ENCODE measurements around the gene EFCAB5.
"Not testable (repeated sequence)": the region's sequence is repeated elsewhere in the genome, so short reads cannot be mapped to it uniquely, and the experiment has no call there.

DNA sequence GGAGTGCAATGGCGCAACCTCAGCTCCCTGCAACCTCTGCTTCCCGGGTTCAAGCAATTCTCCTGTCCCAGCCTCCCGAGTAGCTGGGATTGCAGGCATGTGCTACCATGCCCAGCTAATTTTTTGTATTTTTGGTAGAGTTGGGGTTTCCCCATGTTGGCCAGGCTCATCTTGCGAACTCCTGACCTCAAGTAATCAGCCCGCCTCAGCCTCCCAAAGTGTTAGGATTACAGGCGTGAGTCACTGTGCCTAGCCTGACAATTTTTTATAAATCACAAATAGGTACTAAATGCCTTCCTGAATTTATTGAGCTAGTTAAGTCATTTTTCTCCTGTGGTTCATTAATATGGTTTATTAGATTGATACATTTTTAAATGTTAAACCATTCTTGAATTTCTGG, 206.4 kb downstream of the EFCAB5 start:
- TF ChIP-seq, protein P1, sequence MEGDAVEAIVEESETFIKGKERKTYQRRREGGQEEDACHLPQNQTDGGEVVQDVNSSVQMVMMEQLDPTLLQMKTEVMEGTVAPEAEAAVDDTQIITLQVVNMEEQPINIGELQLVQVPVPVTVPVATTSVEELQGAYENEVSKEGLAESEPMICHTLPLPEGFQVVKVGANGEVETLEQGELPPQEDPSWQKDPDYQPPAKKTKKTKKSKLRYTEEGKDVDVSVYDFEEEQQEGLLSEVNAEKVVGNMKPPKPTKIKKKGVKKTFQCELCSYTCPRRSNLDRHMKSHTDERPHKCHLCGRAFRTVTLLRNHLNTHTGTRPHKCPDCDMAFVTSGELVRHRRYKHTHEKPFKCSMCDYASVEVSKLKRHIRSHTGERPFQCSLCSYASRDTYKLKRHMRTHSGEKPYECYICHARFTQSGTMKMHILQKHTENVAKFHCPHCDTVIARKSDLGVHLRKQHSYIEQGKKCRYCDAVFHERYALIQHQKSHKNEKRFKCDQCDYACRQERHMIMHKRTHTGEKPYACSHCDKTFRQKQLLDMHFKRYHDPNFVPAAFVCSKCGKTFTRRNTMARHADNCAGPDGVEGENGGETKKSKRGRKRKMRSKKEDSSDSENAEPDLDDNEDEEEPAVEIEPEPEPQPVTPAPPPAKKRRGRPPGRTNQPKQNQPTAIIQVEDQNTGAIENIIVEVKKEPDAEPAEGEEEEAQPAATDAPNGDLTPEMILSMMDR (IDR thresholded peaks at IDR 0.05; ENCODE audit: low read depth, low read length), result not testable (repeated sequence)
- TF ChIP-seq, protein P2, sequence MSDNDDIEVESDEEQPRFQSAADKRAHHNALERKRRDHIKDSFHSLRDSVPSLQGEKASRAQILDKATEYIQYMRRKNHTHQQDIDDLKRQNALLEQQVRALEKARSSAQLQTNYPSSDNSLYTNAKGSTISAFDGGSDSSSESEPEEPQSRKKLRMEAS (IDR thresholded peaks at IDR 0.05; ENCODE audit: low read depth, low read length), result not testable (repeated sequence)
- TF ChIP-seq MYC (IDR thresholded peaks at IDR 0.05; ENCODE audit: low read depth, low read length), result not testable (repeated sequence)

Data from NB4 (cell line).